Stimulated activated CD8-positive, alpha-beta memory T cell treated with anti-CD3 and anti-CD28 coated beads, Interleukin-4, amount 100 ng/mL, for 4 hours (primary cell): ENCODE measurements around the gene DPCD.
"Not testable (repeated sequence)": the region's sequence is repeated elsewhere in the genome, so short reads cannot be mapped to it uniquely, and the experiment has no call there.

ENCODE experiments used
- DNase-seq, 2 donors: peaks; one replicate each; pipeline ENCODE4 v3.0.0-alpha.2; 2020; ENCODE audit warnings: low read depth in 2 of 2, low spot score in 1 of 2

DPCD gene

GRCh38 chr10:101617824-101618568 is 29.9 kb downstream of the DPCD start:
- no peak for DNase-seq

GRCh38 chr10:101618871-101619270 is 30.8 kb downstream of the DPCD start:
- no peak for DNase-seq

- DNase-seq = no peak
These were observed 31.9 kb downstream of the DPCD start for GRCh38 chr10:101619983-101620382.

- no peak for DNase-seq
These were observed 35.4 kb downstream of the DPCD start for GRCh38 chr10:101623528-101623927.

GRCh38 chr10:101624526-101625102 is 36.5 kb downstream of the DPCD start:
- DNase-seq = no peak

GRCh38 chr10:101625821-101626412 is 37.8 kb downstream of the DPCD start:
- DNase-seq = no peak

GRCh38 chr10:101629837-101630632 is 41.9 kb downstream of the DPCD start:
- DNase-seq = no peak

GRCh38 chr10:101630633-101630920 is 42.5 kb downstream of the DPCD start:
- no peak for DNase-seq

GRCh38 chr10:101631821-101632475 is 43.8 kb downstream of the DPCD start:
- DNase-seq = no peak

GRCh38 chr10:101633510-101633909 is 45.4 kb downstream of the DPCD start:
- DNase-seq = not testable (repeated sequence)

- no peak for DNase-seq
These were observed 51.2 kb downstream of the DPCD start for GRCh38 chr10:101639141-101639900.

GRCh38 chr10:101643546-101643945 is 55.4 kb downstream of the DPCD start:
- DNase-seq = no peak

GRCh38 chr10:101644002-101644401 is 55.9 kb downstream of the DPCD start:
- DNase-seq = no peak

- no peak for DNase-seq
These were observed 57.5 kb downstream of the DPCD start for GRCh38 chr10:101645659-101646058.

GRCh38 chr10:101646364-101646763 is 58.2 kb downstream of the DPCD start:
- no peak for DNase-seq

- no peak for DNase-seq
These were observed 59.1 kb downstream of the DPCD start for GRCh38 chr10:101647255-101647654.

GRCh38 chr10:101649525-101650085 is 61.5 kb downstream of the DPCD start:
- no peak for DNase-seq

- no peak for DNase-seq
These were observed 62.7 kb downstream of the DPCD start for GRCh38 chr10:101650863-101651262.

GRCh38 chr10:101651336-101651735 is 63.2 kb downstream of the DPCD start:
- DNase-seq = no peak

GRCh38 chr10:101653536-101653935 is 65.4 kb downstream of the DPCD start:
- no peak for DNase-seq
